Activated CD8-positive, alpha-beta T cell treated with anti-CD3 and anti-CD28 coated beads for 36 hours (primary cell): ENCODE results near the gene AGBL3. TPM values are rescaled to one million over a fixed set of nuclear protein-coding genes. Genes with fewer than 3 reads are reported as not detected.

Experiments used
- ATAC-seq: fragments of 200-7000 bp; cut with Tn5 transposase; one replicate; pipeline ENCODE4 v1.10.0; 2021; ENCODE audit warnings: mild to moderate bottlenecking, moderate library complexity
- CTCF ChIA-PET: fragments of 350-600 bp; sonication (Branson Sonifier 250); formaldehyde crosslinking; loops from one replicate; lab custom pipeline; 2021; ENCODE audit warnings: antibody characterized with exemption; lab: Charles Lee
- POLR2A ChIA-PET: fragments of 350-600 bp; sonication (Branson Sonifier 250); formaldehyde crosslinking; loops from one replicate; lab custom pipeline; 2021; ENCODE audit warnings: antibody characterized with exemption; lab: Charles Lee
- DNase-seq: peaks from one replicate; pipeline ENCODE4 v3.0.0-alpha.2; 2020
- H3K27ac Mint-ChIP-seq: one replicate; pipeline ENCODE4 v1.8.0; 2021; ENCODE audit warnings: mild to moderate bottlenecking, mixed read lengths
- H3K27me3 Mint-ChIP-seq: one replicate; pipeline ENCODE4 v1.8.0; 2021; ENCODE audit warnings: mixed read lengths
- H3K36me3 Mint-ChIP-seq: one replicate; pipeline ENCODE4 v1.8.0; 2021; ENCODE audit warnings: low read depth, mixed read lengths
- H3K4me1 Mint-ChIP-seq: one replicate; pipeline ENCODE4 v1.8.0; 2021; ENCODE audit warnings: low read depth, mixed read lengths
- H3K4me3 Mint-ChIP-seq: one replicate; pipeline ENCODE4 v1.8.0; 2021; ENCODE audit warnings: mild to moderate bottlenecking, moderate library complexity, mixed read lengths
- H3K9me3 Mint-ChIP-seq: one replicate; pipeline ENCODE4 v1.8.0; 2021; ENCODE audit warnings: mixed read lengths
- CTCF ChIP-seq: fragments of 200-600 bp; IDR thresholded peaks from one replicate; pipeline ENCODE4 v1.8.0; 2022; ENCODE audit warnings: antibody characterized with exemption, mild to moderate bottlenecking
- intact Hi-C: fragments of 100-400 bp; cut with micrococcal nuclease; formaldehyde crosslinking; loops from one replicate; pipeline ENCODE4 v1.10.0; 2022
- total RNA-seq, 2 experiments: library from RNA; stranded (reverse); gene quantifications; one replicate each; pipeline ENCODE4 v1.2.3, GENCODE V29; 2021

Gene AGBL3
- total RNA-seq, 2 experiments from 2014 or later = 2.7 to 2.9 TPM

- no peak for TF ChIP-seq CTCF
- Mint-ChIP-seq H3K4me3 (no peak overlapping the region), H3K4me1 (no peaks in the 10 kb centered on the region), H3K36me3 (no peaks in the 10 kb centered on the region), H3K27ac (no peak overlapping the region), H3K27me3 (no peaks in the 10 kb centered on the region), H3K9me3 (no peaks in the 10 kb centered on the region)
- ChIA-PET CTCF (no interaction called here), POLR2A (no interaction called here)
- ATAC-seq (no peak), DNase-seq (no peak)
- intact Hi-C loops = no loop called here
Observed at GRCh38 chr7:135078051-135078450, 91.7 kb downstream of the AGBL3 start.

- Mint-ChIP-seq H3K27me3 (no peaks in the 10 kb centered on the region), H3K36me3 (no peaks in the 10 kb centered on the region), H3K4me3 (no peak overlapping the region), H3K27ac (no peak overlapping the region), H3K9me3 (no peaks in the 10 kb centered on the region), H3K4me1 (no peaks in the 10 kb centered on the region)
- no peak for ATAC-seq
- ChIA-PET CTCF (no interaction called here), POLR2A (interaction anchor here (0.8 kb wide), 1 partner anchor 12 kb away, joined by 3 read pairs; no protein-coding TSS in a partner anchor)
- DNase-seq = no peak
- intact Hi-C loops = no loop called here
- TF ChIP-seq CTCF = no peak
Observed at GRCh38 chr7:135079068-135079467, 92.8 kb downstream of the AGBL3 start.

GRCh38 chr7:135083005-135083404 lies 96.7 kb downstream of the AGBL3 start:
- Mint-ChIP-seq H3K27ac (no peak overlapping the region), H3K27me3 (no peaks in the 10 kb centered on the region), H3K4me1 (no peaks in the 10 kb centered on the region), H3K4me3 (no peak overlapping the region), H3K36me3 (no peaks in the 10 kb centered on the region), H3K9me3 (peaks cover 7% of the 10 kb centered on the region)
- ChIA-PET CTCF (no interaction called here), POLR2A (no interaction called here)
- ATAC-seq (no peak), DNase-seq (no peak)
- TF ChIP-seq CTCF = no peak
- intact Hi-C loops = no loop called here

GRCh38 chr7:135088566-135088965 lies 102.3 kb downstream of the AGBL3 start:
- Mint-ChIP-seq H3K4me1 (no peaks in the 10 kb centered on the region), H3K27me3 (no peaks in the 10 kb centered on the region), H3K27ac (no peak overlapping the region), H3K4me3 (no peak overlapping the region), H3K36me3 (peaks cover 17% of the 10 kb centered on the region), H3K9me3 (peaks cover 18% of the 10 kb centered on the region)
- no peak for TF ChIP-seq CTCF
- DNase-seq (no peak), ATAC-seq (no peak)
- ChIA-PET CTCF (no interaction called here), POLR2A (interaction anchor here (0.6 kb wide), 1 partner anchor 448 kb away, joined by 3 read pairs; no protein-coding TSS in a partner anchor)
- intact Hi-C loops = no loop called here

- no peak for ATAC-seq
- ChIA-PET POLR2A (no interaction called here), CTCF (no interaction called here)
- no peak for TF ChIP-seq CTCF
- DNase-seq = no peak
- Mint-ChIP-seq H3K27ac (no peak overlapping the region), H3K4me3 (no peak overlapping the region), H3K4me1 (no peaks in the 10 kb centered on the region), H3K27me3 (no peaks in the 10 kb centered on the region), H3K36me3 (peaks cover 20% of the 10 kb centered on the region), H3K9me3 (peaks cover 18% of the 10 kb centered on the region)
- intact Hi-C loops = no loop called here
Observed at GRCh38 chr7:135091717-135092116, 105.4 kb downstream of the AGBL3 start.
